ENCODE measurements around the gene MYEF2.

MYEF2 gene

GRCh38 chr15:48086576-48086975 lies 91.5 kb downstream of the MYEF2 start:
- DNase-seq: no peak

GRCh38 chr15:48086133-48086532 lies 92.0 kb downstream of the MYEF2 start:
- DNase-seq: no peak

DNA sequence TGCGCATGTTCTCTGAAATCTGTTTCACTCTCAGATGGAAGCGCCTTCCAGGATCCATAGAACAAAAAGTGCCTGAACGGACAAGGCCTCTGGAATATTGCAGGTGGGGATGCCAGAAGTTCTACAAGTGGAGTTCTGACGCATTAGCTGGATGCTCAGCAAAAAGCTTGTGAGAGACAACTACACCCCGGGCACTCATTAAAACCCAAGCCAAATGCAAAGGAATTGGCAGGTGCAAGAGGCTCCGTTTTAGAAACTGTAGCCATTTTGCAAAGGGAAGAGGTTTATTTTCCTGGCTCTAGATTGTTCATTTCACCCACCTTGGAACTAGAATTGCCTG lies 92.5 kb downstream of the MYEF2 start:
- no peak for DNase-seq

GRCh38 chr15:48084759-48085590 lies 93.1 kb downstream of the MYEF2 start:
- peak in 1 of 5 experiments; percentile 5 for DNase-seq
